ENCODE data around the gene OR1A2. TPM values are rescaled to one million over a fixed set of nuclear protein-coding genes. Genes with fewer than 3 reads are reported as not detected.
"Not testable (repeated sequence)": the region's sequence is repeated elsewhere in the genome, so short reads cannot be mapped to it uniquely, and the experiment has no call there.

OR1A2 gene
- total and polyA plus RNA-seq, 2 experiments from 2014 or later = not detected

GRCh38 chr17:3222505-3222904, 25.2 kb downstream of the OR1A2 start (continued):
- TF ChIP-seq ZNF462 (CRISPR knock-in tag; IDR thresholded peaks at IDR 0.05) (no peak), EZH2 (IDR thresholded peaks at IDR 0.05; ENCODE audit: low read depth, unreplicated experiment) (no peak)

- not testable (repeated sequence) for H3F3A ChIP-seq (replicated peaks; ENCODE audit: low read depth); H4K20me1 ChIP-seq (replicated peaks; ENCODE audit: insufficient read depth); H3K4me3 ChIP-seq; H3K4me3 Mint-ChIP-seq; H3K27ac ChIP-seq (ENCODE audit: low read depth); H3K36me3 Mint-ChIP-seq (ENCODE audit: low read depth); H3K4me1 Mint-ChIP-seq; H3K27ac Mint-ChIP-seq; H3K4me1 ChIP-seq (ENCODE audit: insufficient read depth); H3K79me2 ChIP-seq (replicated peaks; ENCODE audit: insufficient read depth); H3K4me2 ChIP-seq; ATAC-seq; H3K27me3 ChIP-seq (ENCODE audit: insufficient read depth); H3K27me3 Mint-ChIP-seq (ENCODE audit: insufficient read depth, low read depth, poor library complexity); H3K36me3 ChIP-seq (ENCODE audit: insufficient read depth); H3K9me2 ChIP-seq (ENCODE audit: insufficient read depth); DNase-seq (ENCODE audit: low spot score); H2AFZ ChIP-seq
- H3K9me3 Mint-ChIP-seq = peaks cover 36% of the 10 kb centered on the region
Measured at GRCh38 chr17:3224721-3225352, 27.5 kb downstream of the OR1A2 start.

- not testable (repeated sequence) for H3K79me2 ChIP-seq (replicated peaks; ENCODE audit: insufficient read depth); H3K27me3 ChIP-seq (ENCODE audit: insufficient read depth); H3K4me1 Mint-ChIP-seq; H3K9me2 ChIP-seq (ENCODE audit: insufficient read depth); H3K4me1 ChIP-seq (ENCODE audit: insufficient read depth); H3K36me3 ChIP-seq (ENCODE audit: insufficient read depth); H3K27me3 Mint-ChIP-seq (ENCODE audit: insufficient read depth, low read depth, poor library complexity); H3K9me3 Mint-ChIP-seq; DNase-seq (ENCODE audit: low spot score); H3K36me3 Mint-ChIP-seq (ENCODE audit: low read depth); H3K27ac Mint-ChIP-seq; H3K27ac ChIP-seq (ENCODE audit: low read depth); H3K4me3 ChIP-seq; H3F3A ChIP-seq (replicated peaks; ENCODE audit: low read depth); H3K4me3 Mint-ChIP-seq; ATAC-seq; H2AFZ ChIP-seq; H3K4me2 ChIP-seq; H4K20me1 ChIP-seq (replicated peaks; ENCODE audit: insufficient read depth)
Measured at GRCh38 chr17:3232300-3232699, 35.0 kb downstream of the OR1A2 start.

- not testable (repeated sequence) for H3K36me3 Mint-ChIP-seq (ENCODE audit: low read depth); H4K20me1 ChIP-seq (replicated peaks; ENCODE audit: insufficient read depth); DNase-seq (ENCODE audit: low spot score); H3K27me3 ChIP-seq (ENCODE audit: insufficient read depth); H3K4me3 Mint-ChIP-seq; H3K27me3 Mint-ChIP-seq (ENCODE audit: insufficient read depth, low read depth, poor library complexity); H3K36me3 ChIP-seq (ENCODE audit: insufficient read depth); H3K79me2 ChIP-seq (replicated peaks; ENCODE audit: insufficient read depth); H3K4me1 Mint-ChIP-seq; H3K9me3 Mint-ChIP-seq; H3F3A ChIP-seq (replicated peaks; ENCODE audit: low read depth); H3K9me2 ChIP-seq (ENCODE audit: insufficient read depth); H3K4me1 ChIP-seq (ENCODE audit: insufficient read depth); H2AFZ ChIP-seq; H3K4me3 ChIP-seq; ATAC-seq; H3K4me2 ChIP-seq; H3K27ac ChIP-seq (ENCODE audit: low read depth); H3K27ac Mint-ChIP-seq
Measured at GRCh38 chr17:3238685-3239084, 41.4 kb downstream of the OR1A2 start.

GRCh38 chr17:3241044-3241443, 43.7 kb downstream of the OR1A2 start:
- not testable (repeated sequence) for H3K36me3 Mint-ChIP-seq (ENCODE audit: low read depth); H3K36me3 ChIP-seq (ENCODE audit: insufficient read depth); ATAC-seq; H3K27me3 Mint-ChIP-seq (ENCODE audit: insufficient read depth, low read depth, poor library complexity); H3K79me2 ChIP-seq (replicated peaks; ENCODE audit: insufficient read depth); H3K9me2 ChIP-seq (ENCODE audit: insufficient read depth); H3F3A ChIP-seq (replicated peaks; ENCODE audit: low read depth); H3K4me1 Mint-ChIP-seq; H3K27me3 ChIP-seq (ENCODE audit: insufficient read depth); H3K4me3 ChIP-seq; H3K4me1 ChIP-seq (ENCODE audit: insufficient read depth); H3K27ac ChIP-seq (ENCODE audit: low read depth); H3K9me3 Mint-ChIP-seq; H2AFZ ChIP-seq; H3K4me3 Mint-ChIP-seq; DNase-seq (ENCODE audit: low spot score); H3K27ac Mint-ChIP-seq; H3K4me2 ChIP-seq; H4K20me1 ChIP-seq (replicated peaks; ENCODE audit: insufficient read depth)
